DMS79 (cell line): ENCODE data around the gene KRTAP9-2.
"Not testable (repeated sequence)": the region's sequence is repeated elsewhere in the genome, so short reads cannot be mapped to it uniquely, and the experiment has no call there.

Source experiments
- DNase-seq: peaks from one replicate; lab custom pipeline; 2025; lab: John Stamatoyannopoulos, UW

KRTAP9-2 gene, protein sequence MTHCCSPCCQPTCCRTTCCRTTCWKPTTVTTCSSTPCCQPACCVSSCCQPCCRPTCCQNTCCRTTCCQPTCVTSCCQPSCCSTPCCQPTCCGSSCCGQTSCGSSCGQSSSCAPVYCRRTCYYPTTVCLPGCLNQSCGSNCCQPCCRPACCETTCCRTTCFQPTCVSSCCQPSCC

DNA sequence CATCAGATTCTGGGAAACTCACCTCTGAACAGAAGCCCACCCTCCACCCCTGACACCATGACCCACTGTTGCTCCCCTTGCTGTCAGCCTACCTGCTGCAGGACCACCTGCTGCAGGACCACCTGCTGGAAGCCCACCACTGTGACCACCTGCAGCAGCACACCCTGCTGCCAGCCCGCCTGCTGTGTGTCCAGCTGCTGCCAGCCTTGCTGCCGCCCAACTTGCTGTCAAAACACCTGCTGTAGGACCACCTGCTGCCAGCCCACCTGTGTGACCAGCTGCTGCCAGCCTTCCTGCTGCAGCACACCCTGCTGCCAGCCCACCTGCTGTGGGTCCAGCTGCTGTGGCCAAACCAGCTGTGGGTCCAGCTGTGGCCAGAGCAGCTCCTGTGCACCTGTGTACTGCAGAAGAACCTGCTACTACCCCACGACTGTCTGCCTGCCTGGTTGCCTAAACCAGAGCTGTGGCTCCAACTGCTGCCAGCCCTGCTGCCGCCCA, at the start of gene KRTAP9-2:
KRTAP9-2 (plus strand) TSS at position 51 of the 498 bp plus-strand sequence; CDS start at position 58, 7 bp downstream.
- DNase-seq: not testable (repeated sequence)

DNA sequence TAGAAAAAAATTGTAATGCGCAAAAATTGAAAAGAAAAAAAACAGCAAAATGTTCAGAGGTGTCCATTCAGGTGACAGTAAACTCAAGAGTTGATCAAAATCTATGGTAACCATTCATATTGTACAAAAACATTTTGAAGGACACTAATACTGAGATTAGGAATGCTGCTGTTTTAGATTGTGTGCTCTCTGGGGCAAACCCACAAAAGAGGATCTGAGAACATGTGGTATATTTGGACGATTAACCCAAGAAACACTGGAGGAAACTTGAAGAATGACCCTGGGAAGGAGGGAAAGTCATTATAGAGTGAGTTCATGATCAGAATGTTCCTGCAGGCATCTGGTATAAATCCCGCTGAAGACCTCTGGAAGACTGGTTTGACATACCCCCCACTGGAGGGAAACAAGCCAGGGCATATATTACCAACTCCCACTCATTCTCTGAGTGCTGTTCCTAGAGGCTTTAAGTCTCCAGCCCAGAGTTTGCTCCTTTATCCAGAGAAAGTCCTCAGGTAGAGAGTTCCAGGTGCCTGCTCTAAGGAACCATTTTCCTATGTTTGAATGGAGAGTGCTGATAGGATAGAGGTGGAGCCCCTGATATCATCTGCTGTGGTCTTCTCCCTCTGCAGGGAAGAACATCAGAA, 49.6 kb upstream of the KRTAP9-2 start:
- no peak for DNase-seq

DNA sequence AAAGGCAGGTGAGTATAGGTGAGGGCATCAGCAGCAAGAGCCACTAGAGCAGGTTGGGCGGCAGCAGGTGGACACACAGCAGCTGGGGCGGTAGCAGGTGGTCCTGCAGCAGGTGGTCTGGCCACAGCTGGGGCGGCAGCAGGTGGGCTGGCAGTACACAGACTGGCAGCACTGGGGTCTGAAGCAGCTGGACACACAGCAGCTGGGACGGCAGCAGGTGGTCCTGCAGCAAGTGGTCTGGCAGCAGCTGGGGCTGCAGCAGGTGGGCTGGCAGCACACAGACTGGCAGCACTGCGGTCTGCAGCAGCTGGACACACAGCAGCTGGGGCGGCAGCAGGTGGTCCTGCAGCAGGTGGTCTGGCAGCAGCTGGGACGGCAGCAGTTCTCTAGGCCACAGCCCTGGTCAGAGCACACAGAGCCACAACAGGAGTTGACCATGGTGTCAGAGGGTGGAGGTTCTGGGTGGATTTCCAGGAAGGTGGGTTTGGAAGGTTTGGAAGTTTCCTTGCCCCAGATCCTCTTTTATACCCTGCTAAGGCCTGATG, 48.6 kb upstream of the KRTAP9-2 start, which contains the start of gene KRTAP4-2:
KRTAP4-2 (minus strand) TSS at position 495 of the 545 bp plus-strand sequence; CDS start at position 438, 57 bp downstream.
- DNase-seq: no peak

DNA sequence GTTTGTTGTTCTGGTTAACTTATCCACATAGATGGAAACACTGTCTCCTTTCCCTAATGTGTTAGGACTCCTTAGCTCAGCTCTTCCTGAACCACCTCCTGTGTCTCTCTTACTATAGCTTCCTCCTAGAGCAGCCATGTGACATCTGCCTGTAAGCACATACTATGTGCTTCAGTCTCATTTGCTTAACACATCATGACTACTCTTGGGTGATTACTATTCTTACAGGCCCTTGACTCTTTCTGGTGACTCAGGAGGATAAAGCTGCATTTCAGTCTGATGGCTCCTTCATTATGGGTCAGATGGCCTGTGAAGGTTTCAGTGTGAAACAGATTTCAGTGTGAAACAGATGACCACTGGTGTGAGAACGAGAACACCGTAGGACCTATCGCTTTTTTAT, 48.1 kb upstream of the KRTAP9-2 start:
- DNase-seq: no peak

DNA sequence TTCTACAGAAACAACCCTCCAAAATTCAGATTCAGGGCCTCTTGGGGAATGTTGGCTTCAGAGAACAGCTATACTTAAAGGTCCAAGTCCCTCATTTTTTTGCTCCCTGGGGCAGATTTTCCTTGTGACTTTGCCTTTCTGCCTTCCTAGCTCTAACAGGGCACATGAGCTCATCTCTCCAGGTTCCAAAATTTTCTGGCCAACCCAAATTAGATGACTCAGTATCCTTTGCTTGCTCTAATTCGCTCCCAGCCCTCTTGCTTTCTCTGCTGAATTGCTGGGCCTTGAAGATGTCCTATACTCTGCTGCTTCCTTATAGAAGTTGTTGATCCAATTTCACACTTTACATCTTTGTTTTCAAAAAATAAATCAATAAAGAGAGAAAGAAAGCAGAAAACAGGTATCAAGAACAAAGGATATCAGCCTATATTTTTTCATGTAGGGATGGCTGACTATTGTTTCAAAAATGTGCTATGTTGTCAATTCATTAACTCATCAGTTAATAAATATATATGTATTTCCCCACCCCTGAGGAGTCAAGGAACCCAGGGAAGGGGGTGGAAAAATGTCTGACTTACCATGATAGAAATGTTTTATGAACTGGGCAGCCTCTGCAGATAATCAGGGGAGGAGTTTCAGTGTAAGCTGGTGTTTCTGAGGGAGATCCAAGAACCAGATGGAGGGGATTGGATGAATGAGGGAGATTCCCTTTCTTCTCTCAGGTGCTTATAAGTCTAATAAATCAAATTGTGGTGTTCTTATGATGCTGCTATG, 47.4 kb upstream of the KRTAP9-2 start:
- DNase-seq: no peak

DNA sequence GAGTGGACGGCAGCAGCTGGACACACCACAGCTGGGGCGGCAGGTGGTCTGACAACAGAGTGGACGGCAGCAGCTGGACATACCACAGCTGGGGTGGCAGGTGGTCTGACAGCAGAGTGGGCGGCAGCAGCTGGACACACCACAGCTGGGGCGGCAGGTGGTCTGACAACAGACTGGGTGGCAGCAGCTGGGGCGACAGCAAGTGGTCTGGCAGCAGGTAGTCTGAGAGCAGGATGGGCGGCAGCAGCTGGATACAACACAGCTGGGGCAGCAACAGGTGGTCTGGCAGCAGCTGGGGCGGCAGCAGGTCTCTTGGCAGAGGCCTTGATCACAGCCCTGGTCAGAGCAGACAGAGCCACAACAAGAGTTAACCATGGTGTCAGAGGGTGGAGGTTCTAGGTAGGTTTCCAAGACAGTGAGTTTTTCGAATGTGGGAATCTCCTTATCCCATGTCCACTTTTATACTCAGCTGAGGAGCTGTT, 41.9 kb upstream of the KRTAP9-2 start, which contains the start of gene KRTAP4-1:
KRTAP4-1 (minus strand) TSS at position 432 of the 482 bp plus-strand sequence; CDS start at position 375, 57 bp downstream.
- DNase-seq: no peak

DNA sequence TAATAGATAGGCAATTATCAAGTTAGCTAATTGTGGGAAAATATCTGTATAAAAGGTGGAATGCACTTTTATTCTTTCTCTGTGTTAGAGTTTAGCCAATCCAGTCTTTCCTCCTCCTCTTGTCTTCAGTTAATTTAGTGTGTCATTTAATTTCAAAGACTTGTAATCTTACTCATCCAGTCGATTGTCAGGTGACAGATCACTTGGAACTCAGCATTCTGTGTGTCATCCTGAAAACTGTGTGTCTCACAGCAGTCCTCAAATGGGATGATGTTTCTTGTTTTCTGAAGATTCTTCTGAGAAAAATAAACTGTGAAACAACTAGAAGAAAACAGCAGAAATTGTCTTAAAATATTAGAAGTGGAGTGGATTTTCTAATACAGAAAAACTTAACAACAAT, 41.4 kb upstream of the KRTAP9-2 start:
- no peak for DNase-seq

DNA sequence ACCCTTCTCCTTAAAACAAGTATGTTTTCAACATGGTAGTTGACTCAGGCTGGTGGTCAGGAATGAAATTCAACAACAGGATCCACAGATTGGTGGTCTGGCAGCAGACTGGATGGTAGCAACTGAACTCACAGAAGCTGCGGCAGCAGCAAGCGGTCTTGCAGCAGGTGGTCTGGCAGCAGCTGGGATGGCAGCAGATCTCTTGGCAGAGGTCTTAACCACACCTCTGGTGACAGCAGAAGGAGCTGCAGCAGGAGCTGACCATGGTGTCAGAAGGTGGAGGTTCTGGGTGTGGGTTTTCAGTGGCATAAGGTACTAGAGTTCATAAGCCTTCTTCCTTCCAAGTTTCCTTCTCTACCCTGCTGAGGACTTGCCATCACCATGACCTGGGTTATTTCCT, 39.6 kb upstream of the KRTAP9-2 start:
- no peak for DNase-seq

DNA sequence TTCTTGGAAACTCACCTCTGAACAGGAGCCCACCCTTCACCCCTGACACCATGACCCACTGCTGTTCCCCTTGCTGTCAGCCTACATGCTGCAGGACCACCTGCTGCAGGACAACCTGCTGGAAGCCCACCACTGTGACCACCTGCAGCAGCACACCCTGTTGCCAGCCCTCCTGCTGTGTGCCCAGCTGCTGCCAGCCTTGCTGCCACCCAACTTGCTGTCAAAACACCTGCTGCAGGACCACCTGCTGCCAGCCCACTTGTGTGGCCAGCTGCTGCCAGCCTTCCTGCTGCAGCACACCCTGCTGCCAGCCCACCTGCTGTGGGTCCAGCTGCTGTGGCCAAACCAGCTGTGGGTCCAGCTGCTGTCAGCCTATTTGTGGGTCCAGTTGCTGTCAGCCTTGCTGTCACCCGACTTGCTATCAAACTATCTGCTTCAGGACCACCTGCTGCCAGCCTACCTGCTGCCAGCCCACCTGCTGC, 36.6 kb upstream of the KRTAP9-2 start, which contains the start of gene KRTAP9-1:
KRTAP9-1 (plus strand) TSS at position 51 of the 482 bp plus-strand sequence; CDS start at position 51, 0 bp downstream.
- not testable (repeated sequence) for DNase-seq

DNA sequence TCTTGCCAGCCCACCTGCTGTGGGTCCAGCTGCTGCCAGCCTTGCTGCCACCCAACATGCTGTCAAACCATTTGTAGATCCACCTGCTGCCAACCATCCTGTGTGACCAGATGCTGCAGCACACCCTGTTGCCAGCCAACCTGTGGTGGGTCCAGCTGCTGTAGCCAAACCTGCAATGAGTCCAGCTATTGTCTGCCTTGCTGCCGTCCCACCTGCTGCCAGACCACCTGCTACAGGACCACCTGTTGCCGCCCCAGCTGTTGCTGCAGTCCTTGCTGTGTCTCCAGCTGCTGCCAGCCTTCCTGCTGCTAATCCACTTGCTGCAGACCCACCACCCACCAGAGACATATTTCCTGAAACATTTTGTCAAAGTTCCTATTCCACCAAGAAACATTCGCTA, 36.1 kb upstream of the KRTAP9-2 start:
- no peak for DNase-seq

DNA sequence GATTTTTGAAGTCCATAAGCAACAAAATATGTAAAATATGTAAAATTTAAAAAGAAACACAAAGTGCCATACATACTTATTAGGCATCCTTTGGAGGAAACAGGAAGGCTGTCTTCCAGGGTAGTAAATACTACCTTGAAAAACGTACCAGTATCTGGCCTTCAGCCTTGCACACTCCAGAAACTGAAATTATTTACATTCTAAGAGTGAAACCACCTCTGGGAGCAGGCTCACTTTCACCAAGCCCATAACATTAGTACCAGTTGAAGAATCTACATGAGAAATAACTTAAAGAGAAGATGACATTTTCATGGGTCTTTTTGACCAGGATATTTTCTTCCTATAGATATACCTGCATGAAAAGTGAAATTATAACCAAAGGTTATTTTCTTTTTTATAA, 30.4 kb upstream of the KRTAP9-2 start:
- no peak for DNase-seq

DNA sequence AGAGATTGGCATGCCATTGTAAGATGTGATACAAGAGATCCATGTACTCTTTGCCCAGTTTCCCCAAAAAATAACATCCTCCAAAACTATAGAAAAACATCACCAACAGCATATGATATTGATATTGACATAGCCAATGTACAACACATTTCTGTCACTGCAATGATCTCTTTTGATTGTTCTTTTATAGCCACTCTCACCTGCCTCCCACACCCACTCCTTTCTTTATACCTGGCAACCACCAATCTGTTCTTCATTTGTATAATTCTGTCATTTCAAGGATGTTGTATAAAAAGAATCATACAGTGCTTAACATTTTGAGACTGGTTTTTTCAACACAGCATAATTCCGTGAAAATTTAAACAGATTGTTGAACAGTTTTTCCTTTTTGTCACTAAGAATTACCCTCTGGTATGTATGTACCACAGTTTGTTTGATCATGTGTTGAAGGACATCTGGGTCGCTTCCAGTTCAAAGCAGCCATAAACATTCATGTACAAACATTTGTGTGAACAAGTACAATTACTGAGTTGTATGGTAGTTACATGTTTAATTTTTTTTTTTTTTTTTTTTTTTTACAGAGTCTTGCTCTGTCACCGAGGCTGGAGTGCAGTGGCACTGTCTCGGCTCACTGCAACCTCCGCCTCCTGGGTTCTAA, 26.9 kb upstream of the KRTAP9-2 start:
- DNase-seq: no peak

DNA sequence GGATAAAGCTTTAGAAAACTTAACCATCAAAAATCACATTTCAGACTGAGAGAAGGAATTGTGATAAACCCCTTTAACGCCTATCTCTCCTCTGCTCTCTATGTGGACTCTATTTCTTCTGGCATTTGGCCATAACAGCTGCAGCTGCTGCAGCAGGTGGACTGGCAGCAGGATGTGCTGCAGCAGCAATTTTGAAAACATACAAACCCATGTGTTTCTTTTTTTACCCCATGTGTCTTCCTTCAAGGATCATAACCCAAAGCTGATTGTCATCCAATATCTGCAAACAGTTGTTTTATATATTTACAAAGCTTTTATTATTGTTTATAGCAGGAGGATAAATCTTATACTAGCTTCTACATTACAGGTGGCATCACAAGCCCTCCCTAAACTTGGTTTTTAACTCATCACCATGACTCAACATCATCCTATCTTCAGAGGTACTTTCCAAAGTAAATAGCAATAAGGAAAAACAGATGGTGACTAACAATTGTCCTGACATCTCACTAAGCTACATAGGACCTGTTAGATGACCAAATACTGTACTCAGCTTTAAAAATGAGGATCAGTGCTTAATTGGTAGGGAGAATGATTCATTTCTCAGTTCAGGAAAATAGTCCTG, 14.5 kb upstream of the KRTAP9-2 start:
- DNase-seq: peak; percentile 52

DNA sequence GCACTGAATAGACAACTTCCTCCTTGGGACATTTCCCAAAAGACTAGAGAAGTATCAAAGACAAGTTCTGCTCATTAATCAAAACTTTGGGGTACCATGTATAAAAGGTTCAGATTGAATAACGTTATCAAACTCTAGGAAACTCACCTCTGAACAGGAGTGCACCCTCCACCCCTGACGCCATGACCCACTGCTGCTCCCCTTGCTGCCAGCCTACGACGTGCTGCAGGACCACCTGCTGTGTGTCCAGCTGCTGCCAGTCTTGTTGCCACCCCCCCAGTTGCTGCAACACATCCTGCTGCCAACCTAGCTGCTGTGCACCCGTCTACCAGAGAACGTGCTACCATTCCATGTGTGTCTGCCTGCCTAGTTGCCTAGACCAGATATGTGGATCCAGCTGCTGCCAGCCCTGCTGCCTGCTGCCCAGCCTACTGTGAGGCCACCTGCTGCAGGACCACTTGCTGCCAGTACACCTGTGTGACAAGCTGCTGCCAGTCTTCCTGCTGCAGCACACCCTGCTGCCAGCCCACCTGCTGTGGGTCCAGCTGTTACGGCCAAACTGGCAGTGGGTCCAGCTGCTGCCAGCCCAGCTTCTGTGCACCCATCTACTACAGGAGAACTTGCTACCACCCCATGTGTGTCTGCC, 13.8 kb upstream of the KRTAP9-2 start:
- DNase-seq: no peak

DNA sequence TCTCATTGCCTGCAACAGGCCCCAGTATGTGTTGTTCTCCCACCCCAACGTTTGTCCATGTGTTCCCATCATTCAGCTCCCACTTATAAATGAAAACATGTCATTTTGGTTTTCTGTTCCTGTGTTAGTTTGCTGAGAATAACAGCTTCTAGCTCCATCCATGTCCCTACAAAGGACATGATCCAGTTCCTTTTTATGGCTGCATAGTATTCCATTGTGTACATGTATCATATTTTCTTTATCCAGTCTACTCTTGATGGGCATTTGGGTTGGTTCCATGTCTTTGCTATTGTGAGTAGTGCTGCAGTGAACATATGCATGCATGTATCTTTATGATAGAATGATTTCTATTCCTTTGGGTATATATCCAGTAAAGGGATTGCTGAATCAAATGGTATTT, 10.8 kb upstream of the KRTAP9-2 start:
- no peak for DNase-seq

DNA sequence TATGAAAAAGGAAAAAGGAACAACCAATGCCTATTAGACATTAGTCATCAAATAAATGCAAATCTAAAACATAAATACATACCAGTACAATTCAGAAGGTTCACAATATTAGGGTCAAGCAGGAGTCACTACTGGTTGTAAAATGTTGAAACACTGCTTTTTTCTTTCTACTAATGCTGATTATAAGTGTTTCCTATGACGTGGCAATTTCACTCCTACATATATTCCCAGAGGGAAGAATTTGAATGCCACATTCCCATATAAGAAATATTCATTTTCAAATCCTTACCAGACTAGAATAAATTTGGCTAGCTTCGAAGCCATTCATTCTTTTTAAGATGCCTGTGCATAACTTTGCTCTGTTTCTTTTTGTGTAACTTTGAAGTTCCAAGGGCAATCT, 2.6 kb upstream of the KRTAP9-2 start:
- DNase-seq: no peak

DNA sequence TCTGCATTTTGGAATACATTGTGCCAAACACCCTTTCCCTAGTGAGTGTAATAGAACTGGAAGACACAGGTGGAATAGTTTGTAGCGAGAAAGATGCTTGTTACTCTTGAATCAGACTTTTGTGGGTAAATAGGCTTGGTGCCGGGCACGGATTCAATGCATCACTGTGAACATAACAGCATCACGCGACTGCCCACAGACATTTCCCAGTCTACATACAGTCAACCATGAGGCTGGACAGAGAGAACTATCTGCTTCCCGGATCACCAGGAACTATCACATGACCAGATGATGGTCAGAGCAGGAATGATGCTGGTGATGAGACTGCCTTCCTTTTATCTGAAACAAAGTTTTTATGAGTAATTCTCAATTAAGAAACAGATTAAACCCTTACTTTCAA, 397 bp upstream of the KRTAP9-2 start:
- no peak for DNase-seq

DNA sequence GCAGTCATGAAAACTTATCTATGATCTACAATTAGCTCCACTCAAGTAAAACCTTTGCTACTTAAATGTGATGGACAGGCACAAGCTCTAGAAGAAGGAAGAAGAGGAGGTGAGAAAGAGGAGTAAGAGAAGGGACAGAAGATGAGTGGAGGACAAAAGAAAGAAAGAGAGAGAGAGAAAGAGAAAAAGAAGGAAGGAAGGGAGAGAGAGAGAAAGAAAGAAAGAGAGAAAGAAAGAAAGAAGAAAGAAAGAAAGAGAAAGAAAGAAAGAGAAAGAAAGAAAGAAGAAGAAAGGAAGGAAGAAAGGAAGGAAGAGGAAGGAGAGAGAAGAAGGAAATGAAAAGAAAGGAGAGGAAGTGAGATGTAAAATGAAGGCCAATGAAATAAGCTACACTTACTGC, 3.6 kb downstream of the KRTAP9-2 start:
- DNase-seq: no peak

DNA sequence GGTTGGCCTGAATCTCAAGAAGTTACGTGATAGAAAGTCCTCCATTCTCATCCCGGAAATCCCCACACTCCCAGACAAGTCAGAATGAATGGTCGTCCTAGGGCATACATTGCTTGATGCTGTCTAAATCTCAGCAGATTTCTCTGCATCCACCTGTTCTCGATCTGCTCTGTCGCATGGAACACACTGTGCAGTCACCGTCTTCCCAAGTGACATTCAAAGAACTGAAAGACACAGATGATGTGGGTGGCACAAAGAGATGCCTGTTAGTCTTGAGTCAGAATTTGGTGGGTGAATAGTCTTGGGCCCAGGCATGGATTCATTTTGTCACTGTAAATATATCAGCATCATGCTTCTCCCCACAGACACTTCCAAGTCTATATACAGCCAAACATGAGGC, 5.3 kb downstream of the KRTAP9-2 start:
- DNase-seq: no peak

DNA sequence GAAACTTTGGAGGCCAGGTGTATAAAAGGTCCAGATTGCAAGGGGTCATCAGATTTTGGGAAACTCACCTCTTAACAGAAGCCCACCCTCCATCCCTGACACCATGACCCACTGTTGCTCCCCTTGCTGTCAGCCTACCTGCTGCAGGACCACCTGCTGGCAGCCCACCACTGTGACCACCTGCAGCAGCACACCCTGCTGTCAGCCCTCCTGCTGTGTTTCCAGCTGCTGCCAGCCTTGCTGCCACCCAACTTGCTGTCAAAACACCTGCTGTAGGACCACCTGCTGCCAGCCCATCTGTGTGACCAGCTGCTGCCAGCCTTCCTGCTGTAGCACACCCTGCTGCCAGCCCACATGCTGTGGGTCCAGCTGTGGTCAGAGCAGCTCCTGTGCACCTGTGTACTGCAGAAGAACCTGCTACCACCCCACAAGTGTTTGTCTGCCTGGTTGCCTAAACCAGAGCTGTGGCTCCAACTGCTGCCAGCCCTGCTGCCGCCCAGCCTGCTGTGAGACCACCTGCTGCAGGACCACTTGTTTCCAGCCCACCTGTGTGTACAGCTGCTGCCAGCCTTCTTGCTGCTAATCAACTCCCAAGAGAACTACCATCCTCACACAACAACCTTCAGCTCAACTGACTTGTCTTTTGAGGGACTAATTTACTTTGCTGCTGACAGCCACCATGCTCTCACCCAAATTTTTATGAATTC, 6.1 kb downstream of the KRTAP9-2 start, which contains the start of gene KRTAP9-3:
KRTAP9-3 (plus strand) TSS at position 51 of the 707 bp plus-strand sequence; CDS start at position 104, 53 bp downstream.
- DNase-seq: not testable (repeated sequence)
